GM18499 (cell line): ENCODE data around the gene ITIH3.

ENCODE experiments used
- ATAC-seq: cut with Tn5 transposase; IDR thresholded peaks from one replicate; pipeline ENCODE4 v1.9.1; 2021; ENCODE audit warnings: moderate number of reproducible peaks; ENCODE audit not compliant: insufficient read depth, unreplicated experiment

ITIH3 gene

DNA sequence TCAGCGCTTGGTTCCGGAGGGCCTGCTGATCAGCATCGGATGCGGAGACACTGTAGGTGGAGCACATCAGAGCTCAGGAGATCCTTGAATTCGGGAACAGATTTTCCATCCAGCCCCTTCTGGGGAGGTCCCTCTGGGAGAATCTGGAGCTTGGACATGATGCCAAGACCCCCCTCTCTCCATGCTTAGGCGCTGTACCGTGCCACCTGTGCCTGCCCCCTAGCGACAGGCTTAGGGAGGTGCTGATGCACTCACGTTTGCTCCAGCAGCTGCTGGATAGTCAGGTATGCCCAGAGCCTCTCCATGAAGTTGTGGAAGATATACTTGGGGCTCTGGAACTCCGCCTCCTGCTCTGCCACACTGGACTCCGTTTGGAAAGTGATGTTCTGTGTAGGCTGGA, 26.1 kb downstream of the ITIH3 start:
- ATAC-seq, result no peak

DNA sequence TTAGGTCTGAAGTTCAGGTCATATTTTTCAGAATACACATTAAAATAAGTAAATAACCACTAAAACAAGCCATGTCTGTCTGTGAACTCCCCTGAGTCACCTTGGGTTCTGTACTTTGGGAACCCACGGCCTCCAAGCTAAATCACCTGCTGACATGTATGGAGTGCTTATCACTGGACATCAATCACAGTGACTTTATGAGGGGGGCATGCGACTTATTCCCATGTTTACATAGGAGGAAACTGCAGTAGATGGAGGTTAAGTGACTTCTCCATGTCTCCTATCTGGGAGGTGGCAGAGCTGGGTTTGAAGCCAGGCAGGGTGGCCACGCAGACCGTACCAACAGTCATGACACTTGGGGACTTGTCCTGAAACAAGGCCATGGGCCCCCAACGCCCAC, 27.8 kb downstream of the ITIH3 start:
- no peak for ATAC-seq

DNA sequence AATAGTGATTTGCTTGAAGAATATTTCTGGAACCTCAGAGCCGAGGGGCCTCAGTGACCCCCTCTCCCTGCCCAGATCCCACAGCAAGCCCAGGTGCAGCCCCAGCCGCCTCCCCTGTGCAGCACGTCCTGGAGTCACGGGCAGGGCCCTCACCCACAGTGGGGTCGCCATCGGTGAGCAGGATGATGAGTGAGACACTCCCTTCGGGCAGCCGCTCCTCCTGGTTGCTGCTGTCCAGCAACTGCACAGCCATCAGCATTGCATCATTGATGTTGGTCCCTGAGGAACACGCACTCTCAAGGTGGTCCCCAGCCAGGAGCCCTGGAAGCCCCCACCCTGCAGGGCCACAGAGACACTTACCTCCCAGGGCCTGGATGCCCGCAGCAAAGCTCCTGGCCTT, 29.4 kb downstream of the ITIH3 start:
- no peak for ATAC-seq

GRCh38 chr3:52827441-52827840, 32.8 kb downstream of the ITIH3 start:
- no peak for ATAC-seq

GRCh38 chr3:52827866-52828376, 33.3 kb downstream of the ITIH3 start:
- ATAC-seq, result no peak

DNA sequence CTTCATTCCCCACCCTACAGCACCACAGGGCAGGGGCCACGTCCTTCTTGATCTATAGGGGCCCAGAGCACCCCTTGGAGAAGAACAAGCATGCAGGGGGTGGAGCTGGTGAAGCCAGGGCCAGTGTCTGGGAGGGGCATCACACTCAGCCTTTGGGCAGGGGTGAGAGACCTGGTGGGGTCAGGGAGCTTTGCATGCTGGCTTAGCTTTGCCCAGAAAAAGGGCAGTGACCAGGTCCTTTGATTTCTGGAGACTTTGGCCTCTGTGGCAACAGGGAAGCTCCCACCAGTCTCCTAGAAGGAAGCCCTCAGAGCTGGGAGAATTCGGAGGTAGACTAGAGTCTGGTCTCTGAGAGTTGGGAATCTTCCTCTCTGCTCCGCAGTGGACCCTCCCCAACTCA, 34.9 kb downstream of the ITIH3 start:
- no peak for ATAC-seq

DNA sequence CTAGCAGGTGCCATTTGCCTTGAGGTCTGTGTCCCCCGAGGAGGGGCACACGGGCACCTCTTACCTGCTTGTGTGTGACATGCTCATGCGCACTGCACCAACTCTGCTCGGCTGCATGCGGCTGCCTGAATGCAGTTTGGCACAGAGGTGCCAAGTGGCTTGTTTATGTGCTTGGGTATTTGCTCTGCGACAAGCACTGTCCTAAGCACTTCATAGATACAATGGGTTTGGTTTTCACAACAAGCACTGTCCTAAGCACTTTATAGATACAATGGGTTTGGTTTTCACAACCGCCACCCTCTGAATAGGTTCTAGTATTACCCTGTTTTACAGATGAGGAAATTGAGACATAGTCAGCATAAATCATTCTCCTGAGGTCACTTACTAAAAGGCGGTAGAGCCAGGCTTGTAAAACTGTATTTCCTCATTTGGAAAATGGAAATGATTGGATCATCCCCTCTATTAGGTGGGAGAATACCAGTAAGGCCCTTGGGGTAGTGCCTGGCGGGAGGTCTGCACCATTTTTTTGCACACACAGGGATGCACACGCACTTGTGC, 35.4 kb downstream of the ITIH3 start:
- no peak for ATAC-seq

GRCh38 chr3:52830535-52831258, 36.1 kb downstream of the ITIH3 start, which contains the start of gene ITIH4:
ITIH4 (minus strand) TSS chr3:52830672; CDS start chr3:52830642, 30 bp downstream.
- ATAC-seq, result no peak

DNA sequence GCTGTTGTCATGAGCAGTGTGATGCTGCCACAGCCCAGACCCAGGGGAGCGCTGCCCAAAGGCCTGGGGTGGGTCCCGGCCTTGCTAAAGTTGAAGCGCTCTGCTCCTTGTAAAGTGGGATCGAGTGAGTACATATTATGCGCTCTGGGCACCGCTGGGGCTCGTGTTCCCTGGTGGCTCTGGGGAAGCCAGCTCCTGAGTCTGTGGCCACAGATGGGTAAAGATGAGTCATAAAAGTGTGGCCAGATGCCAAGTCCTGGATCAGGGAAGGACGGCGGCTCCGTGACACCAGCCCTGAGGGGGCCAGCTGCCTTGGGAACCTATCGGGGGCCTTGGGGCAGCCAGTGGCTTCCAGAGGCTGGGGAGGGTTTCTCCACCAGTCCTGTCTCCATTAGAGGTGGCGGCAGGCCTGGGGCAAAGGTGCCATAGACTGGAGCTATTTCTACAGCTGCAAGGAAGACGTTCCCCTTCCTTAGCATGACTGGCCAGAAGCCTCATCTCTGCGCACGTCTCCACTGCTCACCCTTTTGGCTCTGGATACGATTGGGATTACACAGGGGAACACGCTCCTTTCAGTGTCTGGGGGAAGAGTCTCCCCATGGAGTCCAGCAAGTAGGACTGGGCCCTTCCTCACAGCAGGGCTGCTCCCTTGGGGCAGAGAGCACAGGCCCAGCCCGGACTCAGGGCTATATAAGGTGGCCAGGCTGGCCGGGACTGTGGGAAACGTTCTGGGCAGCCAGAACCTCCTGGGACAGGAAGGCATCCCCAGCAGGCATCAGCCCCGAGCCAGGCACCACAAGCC, 37.1 kb downstream of the ITIH3 start:
- no peak for ATAC-seq

GRCh38 chr3:52833202-52833601, 38.6 kb downstream of the ITIH3 start:
- ATAC-seq, result no peak

GRCh38 chr3:52834871-52835501, 40.4 kb downstream of the ITIH3 start, which contains the start of gene MUSTN1:
MUSTN1 (minus strand) TSS chr3:52835019; CDS start chr3:52834948, 71 bp downstream.
- no peak for ATAC-seq

- ATAC-seq, result no peak
Observed at GRCh38 chr3:52835766-52836470, 41.3 kb downstream of the ITIH3 start.

DNA sequence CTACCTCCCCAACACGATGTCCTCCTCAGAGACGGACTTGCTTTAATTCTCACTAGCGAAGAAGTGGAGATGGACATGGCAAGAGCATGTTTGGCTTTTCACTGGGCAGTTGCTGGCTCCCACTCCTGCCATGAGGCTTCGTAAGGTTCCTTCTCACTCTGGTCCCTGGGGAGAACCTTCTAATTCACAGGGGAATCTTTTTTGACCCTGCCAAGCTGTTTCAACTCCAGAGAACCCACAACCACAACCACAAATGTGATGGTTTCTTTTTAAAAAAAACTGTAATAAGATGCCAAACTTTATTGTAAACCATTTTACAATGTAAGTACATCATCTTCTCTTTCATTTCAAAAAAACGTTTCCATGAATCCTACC, 41.9 kb downstream of the ITIH3 start:
- no peak for ATAC-seq

DNA sequence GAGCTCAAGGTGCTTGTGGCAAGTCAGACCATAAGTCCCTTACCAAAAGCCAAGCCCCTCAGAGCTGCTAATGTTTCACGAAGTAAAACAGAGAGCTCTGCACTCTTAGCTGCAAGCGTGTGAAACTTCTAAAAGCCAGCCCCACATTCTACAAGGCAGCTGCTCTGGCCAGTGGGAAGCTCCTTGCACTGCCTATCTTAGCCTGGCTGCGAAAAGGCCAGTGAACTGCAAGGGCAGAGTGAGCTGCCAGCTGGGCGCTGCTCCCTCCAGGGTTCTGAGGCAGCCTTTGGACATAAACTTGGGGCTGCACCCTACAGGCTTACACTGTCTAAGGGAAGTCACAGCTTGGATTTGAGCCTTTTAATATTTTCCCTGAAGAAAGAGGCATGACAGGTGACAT, 42.4 kb downstream of the ITIH3 start:
- ATAC-seq, result no peak

DNA sequence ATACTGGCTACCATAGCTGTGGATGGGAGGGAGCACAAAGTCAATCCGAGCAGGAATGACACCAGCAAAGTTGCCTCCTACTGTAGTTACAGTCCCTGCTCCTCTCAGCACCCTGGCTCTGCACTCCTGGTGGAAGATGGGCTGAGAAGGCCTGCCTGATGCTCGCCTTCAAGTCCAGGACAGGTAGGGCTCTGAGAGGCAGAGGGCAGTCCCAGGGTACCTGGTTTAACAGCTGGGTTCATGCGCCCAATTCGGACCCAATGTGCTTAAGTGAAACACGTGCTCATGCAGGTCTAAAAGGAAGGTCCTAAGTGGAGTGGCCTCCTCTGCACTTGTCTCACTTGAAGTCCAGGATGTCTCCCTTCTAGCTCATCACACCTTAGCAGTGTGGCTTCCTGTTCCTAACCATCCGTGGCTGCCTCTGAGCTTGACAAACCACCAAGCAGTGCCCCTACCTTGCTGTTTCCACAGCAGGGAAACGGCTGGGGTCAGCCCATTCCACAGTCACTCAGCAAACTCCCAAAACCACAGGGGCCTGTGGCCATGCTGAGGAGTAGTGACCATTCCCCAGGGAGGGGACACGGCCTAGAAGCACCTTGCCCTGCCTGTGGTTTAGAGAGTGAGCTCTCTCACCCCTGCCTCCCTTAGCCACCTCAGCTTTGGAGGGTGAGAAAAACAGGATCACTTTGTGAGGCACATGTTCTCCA, 44.1 kb downstream of the ITIH3 start:
- no peak for ATAC-seq

DNA sequence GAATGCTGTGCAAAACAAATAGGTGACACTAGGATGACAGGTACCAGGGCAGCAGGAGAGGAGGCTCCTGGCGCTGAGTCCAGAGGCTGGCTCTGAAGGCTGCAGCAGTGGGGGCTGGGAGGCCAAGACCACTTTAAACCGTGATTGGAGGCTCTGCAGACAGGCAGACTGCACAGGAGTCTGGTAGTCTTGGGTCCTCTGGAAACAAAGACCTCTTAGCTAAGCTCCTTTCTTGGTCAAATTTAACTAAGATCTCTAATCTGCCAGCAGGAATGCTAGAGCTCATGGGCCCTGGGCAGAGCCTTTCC, 44.6 kb downstream of the ITIH3 start:
- no peak for ATAC-seq

DNA sequence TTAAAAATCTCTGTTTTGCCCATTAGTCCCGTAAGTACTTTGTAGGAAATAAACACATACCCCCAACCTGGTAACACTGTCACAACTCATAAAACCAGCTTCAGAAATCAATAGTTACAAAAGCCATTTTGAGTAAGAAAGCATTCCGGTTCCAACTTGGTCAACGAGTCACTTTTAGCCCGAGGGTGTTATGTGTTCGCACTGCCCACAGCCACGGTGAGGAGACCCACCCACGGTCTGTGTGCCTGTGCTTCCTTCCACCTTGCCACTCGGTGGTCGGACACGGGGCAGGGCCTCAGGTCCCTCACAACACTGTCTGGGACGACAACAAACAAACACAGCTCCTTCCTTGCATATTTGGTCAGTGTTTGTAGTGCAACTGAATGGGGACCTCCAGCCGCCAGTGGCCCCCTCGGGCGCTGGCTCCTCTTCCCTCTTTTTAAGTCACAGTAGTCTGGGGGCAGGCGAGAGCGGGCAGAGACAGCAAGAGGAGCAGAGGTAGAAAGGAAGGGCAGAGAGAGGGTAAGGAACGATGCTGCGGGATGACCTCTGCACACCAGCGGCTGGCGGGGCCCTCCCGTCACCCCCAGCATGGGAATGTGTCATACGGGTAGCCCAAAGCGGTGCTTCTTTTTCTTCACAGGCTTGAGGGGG, 45.4 kb downstream of the ITIH3 start:
- no peak for ATAC-seq

DNA sequence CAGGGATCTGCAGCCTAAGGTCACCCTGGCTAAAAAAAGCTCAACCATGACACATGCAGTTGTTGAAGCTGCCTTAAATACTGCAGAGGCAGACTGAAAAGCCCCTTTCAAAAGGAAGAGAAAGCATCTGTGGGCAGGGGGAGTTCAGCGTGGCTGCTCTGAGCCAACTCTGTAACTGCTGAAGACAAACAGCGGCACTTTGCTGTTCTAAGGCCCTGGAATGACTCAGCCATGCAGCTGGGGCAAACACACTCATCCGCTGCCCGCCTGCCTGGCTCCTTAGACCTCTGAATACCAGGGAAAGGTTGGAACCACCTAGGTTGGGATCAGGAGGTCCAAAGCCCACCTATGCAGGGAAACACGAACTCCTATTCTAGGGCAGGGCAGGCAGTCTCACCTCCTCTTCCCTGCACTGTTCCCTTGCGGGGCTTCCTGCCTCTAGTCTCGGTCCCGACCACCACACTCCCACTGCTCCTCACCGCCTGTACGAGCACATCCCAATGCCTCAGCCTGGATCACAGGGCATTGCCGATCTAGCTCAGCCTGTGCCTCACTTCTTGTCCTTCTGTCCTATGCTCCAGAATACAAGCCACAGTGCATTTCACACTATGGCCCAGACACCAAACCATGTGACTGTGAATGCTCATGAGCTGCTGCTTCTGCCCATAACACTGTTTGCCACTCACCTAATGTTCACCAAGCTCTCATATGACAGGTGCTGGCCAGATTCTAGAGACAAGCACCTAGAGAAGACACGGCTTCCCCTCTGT, 46.8 kb downstream of the ITIH3 start:
- no peak for ATAC-seq

DNA sequence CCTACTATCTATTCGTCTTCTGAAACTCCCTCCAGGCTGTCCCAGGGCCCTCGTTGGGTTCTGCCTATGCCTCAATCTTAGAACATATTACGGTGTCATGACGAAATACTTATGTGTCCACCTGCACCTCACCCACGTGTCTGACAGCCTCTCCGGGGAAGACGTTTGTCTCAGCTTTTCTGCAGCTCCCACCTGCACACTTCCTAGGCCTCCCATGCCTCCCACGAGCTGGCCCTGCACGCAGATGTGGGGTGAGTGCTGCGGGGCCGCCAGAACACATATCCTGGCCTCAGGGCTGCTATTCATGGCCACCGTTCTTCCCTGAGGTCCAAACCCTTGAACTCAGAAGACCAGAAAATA, 47.4 kb downstream of the ITIH3 start:
- no peak for ATAC-seq
